Ectodermal cell (in vitro differentiated cells): ENCODE data around the gene CUL4A.
"Not testable (repeated sequence)": the region's sequence is repeated elsewhere in the genome, so short reads cannot be mapped to it uniquely, and the experiment has no call there.

Source experiments
- H3K27ac ChIP-seq: 2 replicates; pipeline ENCODE4 v1.7.0; 2013; ENCODE audit warnings: mild to moderate bottlenecking, low read depth, low read length; ENCODE audit not compliant: insufficient read depth, poor library complexity, severe bottlenecking
- H3K27me3 ChIP-seq: 2 replicates; pipeline ENCODE4 v1.7.0; 2013; ENCODE audit warnings: mild to moderate bottlenecking, low read length; ENCODE audit not compliant: insufficient read depth, control insufficient read depth, poor library complexity, severe bottlenecking
- H3K36me3 ChIP-seq: one replicate; pipeline ENCODE4 v1.7.0; 2013; ENCODE audit warnings: low read length; ENCODE audit not compliant: control insufficient read depth, insufficient read depth
- H3K4me1 ChIP-seq: one replicate; pipeline ENCODE4 v1.7.0; 2013; ENCODE audit warnings: low read length; ENCODE audit not compliant: control insufficient read depth, insufficient read depth
- H3K4me3 ChIP-seq: 2 replicates; pipeline ENCODE4 v1.7.0; 2013; ENCODE audit warnings: low read depth, low read length, control low read depth; ENCODE audit not compliant: insufficient read depth
- H3K9me3 ChIP-seq: 2 replicates; pipeline ENCODE4 v1.7.0; 2013; ENCODE audit warnings: mild to moderate bottlenecking, low read length, moderate library complexity; ENCODE audit not compliant: control insufficient read depth
- WGBS, 2 experiments: methylation state at CpG; one replicate each; pipeline ENCODE4 v1.1.7; 2013; ENCODE audit warnings: missing lambda C conversion rate in 2 of 2; 5-methylcytosine and 5-hydroxymethylcytosine counted together

Gene CUL4A

DNA sequence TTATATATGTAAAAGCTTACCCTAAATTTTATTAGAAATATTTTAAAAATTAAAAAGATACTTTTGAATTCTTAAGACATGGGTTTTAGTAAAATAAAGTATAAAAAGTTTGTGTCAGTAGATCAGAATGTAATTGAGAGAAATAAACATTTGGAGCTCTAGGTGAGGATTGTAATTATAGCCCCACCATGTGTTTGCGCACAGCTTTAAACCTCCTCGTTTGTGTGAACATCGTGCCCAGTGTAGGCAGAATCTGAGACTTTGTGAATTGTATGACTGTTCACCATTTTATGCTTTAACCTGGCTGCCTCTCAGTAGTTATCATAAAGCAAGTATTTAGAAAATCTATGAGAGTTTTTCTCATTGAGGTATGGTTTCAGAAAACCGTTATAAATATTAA, 29.1 kb downstream of the CUL4A start:
- WGBS, 2 experiments: 91 to 94% methylated on average over 3 of the region's 4 CpGs
- peaks cover 23% of the 10 kb centered on the region for H3K36me3 ChIP-seq
- H3K9me3 ChIP-seq: no peaks in the 10 kb centered on the region
- no peak overlapping the region for H3K27ac ChIP-seq
- no peak overlapping the region for H3K4me3 ChIP-seq
- H3K27me3 ChIP-seq: no peaks in the 10 kb centered on the region
- no peaks in the 10 kb centered on the region for H3K4me1 ChIP-seq

DNA sequence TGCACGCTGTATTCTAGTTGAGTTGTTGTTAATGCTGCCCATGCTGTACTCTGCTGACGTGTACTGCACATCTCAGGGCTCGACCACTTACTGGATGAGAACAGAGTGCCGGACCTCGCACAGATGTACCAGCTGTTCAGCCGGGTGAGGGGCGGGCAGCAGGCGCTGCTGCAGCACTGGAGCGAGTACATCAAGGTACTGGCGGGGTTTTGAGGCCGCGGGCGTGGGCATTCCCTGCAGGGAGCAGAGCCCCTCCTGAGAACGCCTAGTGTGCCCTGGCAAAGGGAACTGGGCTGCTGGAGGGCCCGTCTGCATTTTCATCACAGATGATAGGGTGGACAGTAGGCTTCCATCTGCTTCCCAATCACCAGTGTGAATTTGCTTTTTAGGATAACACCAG, 29.9 kb downstream of the CUL4A start:
- Histone ChIP-seq H3K9me3 (no peaks in the 10 kb centered on the region), H3K4me3 (no peak overlapping the region), H3K27ac (no peak overlapping the region), H3K27me3 (no peaks in the 10 kb centered on the region), H3K4me1 (no peaks in the 10 kb centered on the region), H3K36me3 (peaks cover 31% of the 10 kb centered on the region)
- WGBS, 2 experiments: 96 to 97% methylated on average over 15 of the region's 15 CpGs

DNA sequence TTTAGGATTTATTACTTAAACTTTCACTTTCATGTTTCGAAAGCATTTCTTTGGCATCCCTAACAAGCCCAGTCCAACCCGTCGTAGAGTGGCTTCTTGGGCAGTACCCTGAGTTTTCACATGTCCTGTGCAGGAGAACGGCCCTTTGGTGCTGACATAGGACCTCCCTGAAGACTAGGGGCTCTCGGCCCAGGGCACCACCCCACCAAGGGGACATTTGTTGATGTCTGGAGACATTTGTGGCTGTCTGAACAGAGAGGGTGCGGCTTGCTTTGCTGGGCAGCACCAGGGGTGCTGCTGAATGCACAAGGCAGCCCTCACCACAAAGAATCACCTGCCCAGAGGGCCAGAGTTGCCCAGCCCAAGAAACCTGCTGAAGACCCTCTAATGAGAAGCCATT, 30.6 kb downstream of the CUL4A start:
- no peaks in the 10 kb centered on the region for H3K9me3 ChIP-seq
- no peaks in the 10 kb centered on the region for H3K27me3 ChIP-seq
- no peaks in the 10 kb centered on the region for H3K4me1 ChIP-seq
- H3K27ac ChIP-seq: no peak overlapping the region
- H3K4me3 ChIP-seq: no peak overlapping the region
- peaks cover 32% of the 10 kb centered on the region for H3K36me3 ChIP-seq
- 96% methylated on average over 6 of the region's 6 CpGs for WGBS, 2 experiments

DNA sequence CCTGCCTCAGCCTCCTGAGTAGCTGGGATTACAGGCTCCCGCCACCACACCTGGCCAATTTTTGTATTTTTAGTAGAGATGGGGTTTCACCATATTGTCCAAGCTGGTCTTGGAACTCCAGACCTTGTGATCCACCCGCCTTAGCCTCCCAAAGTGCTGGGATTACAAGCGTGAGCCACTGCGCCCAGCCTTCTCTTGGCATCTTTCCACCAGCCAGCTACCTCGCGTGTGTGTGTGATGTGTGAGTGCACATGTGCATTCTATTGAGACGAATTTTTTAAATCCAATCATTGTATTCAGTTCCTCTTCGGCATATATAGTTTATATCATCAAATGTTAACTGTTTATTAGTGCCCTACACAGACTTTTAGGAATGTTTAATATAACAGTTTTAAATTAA, 32.2 kb downstream of the CUL4A start:
- H3K27ac ChIP-seq, H3K4me1 ChIP-seq, H3K9me3 ChIP-seq, H3K4me3 ChIP-seq, H3K27me3 ChIP-seq: not testable (repeated sequence)
- 96 to 97% methylated on average over 8 of the region's 8 CpGs for WGBS, 2 experiments
- peaks cover 40% of the 10 kb centered on the region for H3K36me3 ChIP-seq

DNA sequence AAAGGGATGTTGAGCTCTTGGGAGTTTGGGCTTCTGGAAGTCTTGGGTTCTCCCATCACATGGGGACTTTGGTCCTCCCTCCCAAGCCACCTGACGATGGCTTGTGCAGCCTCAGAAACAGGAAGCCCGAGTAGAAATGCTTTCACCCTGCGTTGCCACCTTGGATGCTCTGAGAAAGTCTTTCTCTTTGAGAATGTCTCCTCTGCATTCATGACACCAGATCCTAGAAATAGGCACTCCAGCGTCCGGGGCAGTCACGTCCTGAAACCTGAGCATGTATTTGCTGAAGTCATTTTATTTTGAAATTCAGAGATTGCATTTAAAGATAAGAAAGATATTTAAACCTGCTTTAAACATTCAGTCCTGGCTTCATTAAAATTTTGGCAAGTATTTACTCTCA, 34.4 kb downstream of the CUL4A start:
- no peaks in the 10 kb centered on the region for H3K9me3 ChIP-seq
- 87 to 92% methylated on average over 4 to 6 of the region's 6 CpGs for WGBS, 2 experiments
- no peak overlapping the region for H3K27ac ChIP-seq
- no peaks in the 10 kb centered on the region for H3K27me3 ChIP-seq
- peaks cover 56% of the 10 kb centered on the region for H3K36me3 ChIP-seq
- H3K4me1 ChIP-seq: no peaks in the 10 kb centered on the region
- no peak overlapping the region for H3K4me3 ChIP-seq

DNA sequence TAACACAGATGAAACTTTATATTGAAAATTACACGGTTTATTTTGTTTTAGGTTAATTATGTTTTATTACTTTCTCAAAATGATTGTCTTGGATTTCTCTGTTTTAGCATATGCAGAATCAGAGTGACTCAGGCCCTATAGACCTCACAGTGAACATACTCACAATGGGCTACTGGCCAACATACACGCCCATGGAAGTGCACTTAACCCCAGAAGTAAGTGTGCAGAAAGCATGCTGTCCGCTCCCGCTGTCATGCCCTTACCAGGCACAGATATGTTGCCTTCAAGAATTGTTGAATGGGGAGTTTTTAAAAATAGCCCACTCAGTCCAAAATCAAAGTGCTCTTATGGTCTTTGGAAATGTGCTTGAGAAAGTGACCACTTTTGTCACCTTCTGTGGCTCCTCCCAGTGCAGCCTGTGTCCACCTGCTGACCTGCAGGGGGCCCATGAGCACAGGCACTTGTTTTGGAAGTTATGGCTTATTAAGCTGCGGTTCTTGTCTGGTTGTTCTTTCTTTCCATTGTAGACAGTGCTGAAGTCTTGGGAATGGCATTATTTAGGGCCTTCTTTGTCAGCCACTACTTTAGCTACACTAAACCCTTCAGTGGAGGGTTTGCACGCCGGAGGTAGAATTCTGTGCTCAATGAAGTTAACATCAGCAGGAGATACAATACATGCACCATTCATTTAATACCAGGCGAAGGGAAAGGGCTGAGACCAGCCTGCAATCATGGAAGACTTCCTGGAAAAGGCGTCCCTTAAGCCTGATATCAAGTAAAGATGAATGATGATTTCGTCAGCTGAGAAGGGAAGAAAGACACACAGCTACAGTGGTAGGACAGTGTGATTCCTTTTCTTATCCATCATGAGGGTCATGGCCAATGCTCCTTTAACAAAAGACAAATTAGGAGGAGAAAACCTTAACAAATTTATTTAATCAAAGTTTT, 36.7 kb downstream of the CUL4A start:
- H3K36me3 ChIP-seq: peaks cover 53% of the 10 kb centered on the region
- H3K4me3 ChIP-seq: no peak overlapping the region
- no peaks in the 10 kb centered on the region for H3K4me1 ChIP-seq
- 85 to 87% methylated on average over 9 of the region's 10 CpGs for WGBS, 2 experiments
- H3K9me3 ChIP-seq: no peaks in the 10 kb centered on the region
- no peaks in the 10 kb centered on the region for H3K27me3 ChIP-seq
- no peak overlapping the region for H3K27ac ChIP-seq

DNA sequence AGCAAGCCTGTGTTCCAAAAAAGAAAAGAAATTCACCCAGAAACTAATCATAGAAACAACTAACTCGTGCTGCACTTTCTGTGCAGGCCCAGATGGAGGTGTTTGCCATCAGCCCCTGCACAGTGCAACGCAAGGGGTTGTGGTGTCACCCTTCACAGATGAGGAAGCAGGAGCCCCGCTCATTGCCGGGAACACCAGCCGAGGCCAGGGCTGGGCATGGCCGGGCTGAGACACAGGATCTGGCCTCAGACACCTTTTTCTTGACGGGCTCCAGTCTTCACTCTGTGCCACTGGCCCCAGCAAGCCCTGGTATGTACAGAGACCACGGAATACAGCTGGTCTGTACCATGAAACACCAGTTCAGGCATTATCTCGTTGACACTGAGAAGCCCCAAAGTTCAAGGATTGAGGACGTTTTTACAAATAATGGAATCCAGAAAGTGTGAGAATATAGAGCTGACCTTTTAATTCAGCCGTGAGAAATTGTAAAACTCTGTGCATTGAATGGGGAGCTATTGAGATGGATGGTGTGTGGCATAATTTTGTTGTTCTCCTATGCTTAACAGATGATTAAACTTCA, 43.2 kb downstream of the CUL4A start:
- 93 to 94% methylated on average over 11 of the region's 11 CpGs for WGBS, 2 experiments
- H3K36me3 ChIP-seq: peaks cover 63% of the 10 kb centered on the region
- H3K27ac ChIP-seq: no peak overlapping the region
- no peaks in the 10 kb centered on the region for H3K27me3 ChIP-seq
- H3K9me3 ChIP-seq: no peaks in the 10 kb centered on the region
- H3K4me3 ChIP-seq: no peak overlapping the region
- H3K4me1 ChIP-seq: no peaks in the 10 kb centered on the region

DNA sequence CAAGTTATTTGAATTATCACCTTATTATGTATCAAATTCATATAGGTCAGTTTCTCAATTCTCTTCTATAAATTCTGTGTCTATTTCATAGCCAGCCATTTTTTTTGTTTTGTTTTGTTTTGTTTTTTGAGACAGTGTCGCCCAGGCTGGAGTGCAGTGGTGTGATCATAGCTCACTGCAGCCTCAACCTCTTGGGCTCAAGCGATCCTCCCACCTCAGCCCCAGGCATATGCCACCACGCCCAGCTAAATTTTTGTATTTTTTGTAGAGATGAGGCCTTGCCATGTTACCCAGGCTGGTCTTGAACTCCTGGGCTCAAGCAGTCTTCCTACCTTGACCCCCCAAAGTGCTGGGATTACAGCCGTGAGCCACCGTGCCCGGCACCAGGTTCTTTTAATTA, 48.5 kb downstream of the CUL4A start:
- H3K27me3 ChIP-seq, H3K9me3 ChIP-seq, H3K4me1 ChIP-seq, H3K27ac ChIP-seq, H3K4me3 ChIP-seq: not testable (repeated sequence)
- WGBS, 2 experiments: 93 to 94% methylated on average over 6 of the region's 6 CpGs
- peaks cover 69% of the 10 kb centered on the region for H3K36me3 ChIP-seq

DNA sequence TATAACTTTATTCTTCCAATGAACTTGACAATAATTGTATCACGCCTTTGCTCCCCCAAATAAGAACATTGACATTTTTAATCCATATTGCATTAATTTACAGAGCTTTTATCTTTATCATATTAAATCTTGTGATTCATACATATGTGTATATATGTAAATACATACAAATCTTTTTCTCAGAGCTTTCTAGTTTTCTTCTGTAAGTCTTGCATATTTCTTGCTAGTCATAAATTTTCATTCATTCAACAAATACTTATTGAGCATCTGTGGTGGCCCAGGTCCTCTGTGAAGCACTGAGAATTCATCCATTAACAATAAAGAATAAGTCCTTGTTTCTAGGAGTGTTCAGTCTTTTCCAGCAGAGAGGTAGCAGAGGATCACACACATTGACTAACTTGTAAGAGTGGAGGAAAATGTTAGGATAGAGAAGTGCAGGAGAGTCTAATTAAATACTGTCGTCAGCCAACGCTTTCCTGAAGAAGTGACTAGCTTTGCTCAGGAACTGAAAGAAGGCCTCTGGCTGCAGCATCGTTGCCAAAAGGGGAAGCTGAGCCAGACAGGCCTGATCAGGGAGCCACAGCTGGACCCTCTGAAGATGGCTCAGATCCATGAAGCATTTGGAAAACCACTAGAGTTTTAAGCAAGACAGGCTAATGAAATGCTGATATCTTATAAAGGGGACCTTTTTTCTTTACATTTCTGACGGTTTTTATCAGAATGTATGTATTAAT, 49.1 kb downstream of the CUL4A start:
- Histone ChIP-seq H3K9me3 (no peaks in the 10 kb centered on the region), H3K36me3 (peaks cover 71% of the 10 kb centered on the region), H3K27ac (no peak overlapping the region), H3K4me3 (no peak overlapping the region), H3K4me1 (no peaks in the 10 kb centered on the region), H3K27me3 (no peaks in the 10 kb centered on the region)
- 97% methylated on average over 3 to 5 of the region's 5 CpGs for WGBS, 2 experiments

DNA sequence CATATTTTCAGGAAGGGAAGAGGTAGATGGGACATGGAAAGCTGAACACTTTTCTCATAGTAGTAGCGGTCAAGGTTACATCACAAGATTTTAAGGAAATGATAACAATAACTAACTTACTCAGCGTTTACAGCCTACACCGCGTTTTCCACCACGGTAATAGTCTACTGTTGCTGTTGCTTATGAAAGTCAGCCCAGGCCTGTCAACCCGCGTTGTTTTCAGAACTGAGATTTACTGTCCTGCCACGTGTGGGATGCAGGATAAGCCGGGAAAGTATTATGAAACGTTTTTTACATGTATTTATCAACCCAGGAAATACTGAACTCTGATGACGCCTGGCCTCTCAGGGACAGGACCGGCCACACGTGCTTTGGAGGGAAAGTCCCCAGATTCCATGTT, 51.6 kb downstream of the CUL4A start:
- no peaks in the 10 kb centered on the region for H3K4me1 ChIP-seq

More for the DNA sequence above, 51.6 kb downstream of the CUL4A start:
- Histone ChIP-seq H3K36me3 (peaks cover 61% of the 10 kb centered on the region), H3K9me3 (no peaks in the 10 kb centered on the region), H3K27ac (no peak overlapping the region), H3K4me3 (no peak overlapping the region), H3K27me3 (no peaks in the 10 kb centered on the region)
- 95% methylated on average over 13 of the region's 13 CpGs for WGBS, 2 experiments
